Measurements from ENCODE around the gene NECAB3.

DNA sequence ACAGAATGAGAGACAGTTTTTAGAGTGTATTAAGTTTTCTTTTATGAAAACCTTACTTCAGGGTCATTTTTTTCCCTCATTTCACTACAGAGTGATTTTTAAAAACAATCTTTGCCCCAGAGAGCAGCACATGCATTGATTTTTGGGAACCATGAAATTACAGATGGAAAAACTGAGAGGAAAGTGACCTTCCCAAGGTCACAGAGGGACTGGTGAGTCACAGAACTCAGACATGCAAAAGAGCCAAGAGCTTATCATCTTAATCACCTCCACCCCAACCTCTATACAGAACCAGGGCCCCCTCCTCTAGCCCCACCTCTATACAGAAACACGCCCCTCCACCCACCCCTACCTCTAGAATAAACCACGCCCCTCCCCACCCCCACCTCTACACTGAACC lies 35.2 kb upstream of the NECAB3 start:
- TF ChIP-seq, protein P1, sequence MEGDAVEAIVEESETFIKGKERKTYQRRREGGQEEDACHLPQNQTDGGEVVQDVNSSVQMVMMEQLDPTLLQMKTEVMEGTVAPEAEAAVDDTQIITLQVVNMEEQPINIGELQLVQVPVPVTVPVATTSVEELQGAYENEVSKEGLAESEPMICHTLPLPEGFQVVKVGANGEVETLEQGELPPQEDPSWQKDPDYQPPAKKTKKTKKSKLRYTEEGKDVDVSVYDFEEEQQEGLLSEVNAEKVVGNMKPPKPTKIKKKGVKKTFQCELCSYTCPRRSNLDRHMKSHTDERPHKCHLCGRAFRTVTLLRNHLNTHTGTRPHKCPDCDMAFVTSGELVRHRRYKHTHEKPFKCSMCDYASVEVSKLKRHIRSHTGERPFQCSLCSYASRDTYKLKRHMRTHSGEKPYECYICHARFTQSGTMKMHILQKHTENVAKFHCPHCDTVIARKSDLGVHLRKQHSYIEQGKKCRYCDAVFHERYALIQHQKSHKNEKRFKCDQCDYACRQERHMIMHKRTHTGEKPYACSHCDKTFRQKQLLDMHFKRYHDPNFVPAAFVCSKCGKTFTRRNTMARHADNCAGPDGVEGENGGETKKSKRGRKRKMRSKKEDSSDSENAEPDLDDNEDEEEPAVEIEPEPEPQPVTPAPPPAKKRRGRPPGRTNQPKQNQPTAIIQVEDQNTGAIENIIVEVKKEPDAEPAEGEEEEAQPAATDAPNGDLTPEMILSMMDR (IDR thresholded peaks at IDR 0.05), result no peak
- no peak for TF ChIP-seq POLR2A (IDR thresholded peaks at IDR 0.05)

Measured in prostate gland (tissue), 2 donors.